ENCODE results near the gene BBS4.

Gene BBS4

GRCh38 chr15:72737061-72737460, 51.1 kb downstream of the BBS4 start:
- H3K4me2 ChIP-seq (ENCODE audit: low read length) = no peak overlapping the region
- peaks cover 26% of the 10 kb centered on the region for H3K4me1 ChIP-seq (ENCODE audit: low read length)
- peaks cover 12% of the 10 kb centered on the region; the same call in 1 of the 2 replicates for H4K20me1 ChIP-seq (ENCODE audit: insufficient read depth, low read length)
- no peak for TF ChIP-seq CTCF (IDR thresholded peaks at IDR 0.05; ENCODE audit: low read depth, low read length)
- no peak for TF ChIP-seq EZH2phosphoT487 (IDR thresholded peaks at IDR 0.05; ENCODE audit: low read depth)
- no peaks in the 10 kb centered on the region; the same call in 1 of the 2 replicates for H3K79me2 ChIP-seq (ENCODE audit: low read length)
- H3K9me3 ChIP-seq (ENCODE audit: insufficient read depth, low read length) = no peaks in the 10 kb centered on the region
- peaks cover 53% of the 10 kb centered on the region for H3K36me3 ChIP-seq (replicated peaks; ENCODE audit: low read depth, low read length)
- H3K4me3 ChIP-seq (ENCODE audit: low read length) = no peak overlapping the region
- no peak overlapping the region for H3K27ac ChIP-seq (ENCODE audit: low read length)
- H3K9ac ChIP-seq (ENCODE audit: low read length) = no peak overlapping the region
- no peaks in the 10 kb centered on the region for H3K27me3 ChIP-seq (ENCODE audit: low read depth, low read length)
- no peak overlapping the region for H2AFZ ChIP-seq (ENCODE audit: low read depth, low read length)

GRCh38 chr15:72737723-72738122, 51.7 kb downstream of the BBS4 start:
- peaks cover 26% of the 10 kb centered on the region for H3K4me1 ChIP-seq (ENCODE audit: low read length)
- H3K27ac ChIP-seq (ENCODE audit: low read length) = no peak overlapping the region
- TF ChIP-seq CTCF (IDR thresholded peaks at IDR 0.05; ENCODE audit: low read depth, low read length) (no peak), EZH2phosphoT487 (IDR thresholded peaks at IDR 0.05; ENCODE audit: low read depth) (no peak)
- peaks cover 12% of the 10 kb centered on the region; the same call in 1 of the 2 replicates for H4K20me1 ChIP-seq (ENCODE audit: insufficient read depth, low read length)
- no peak overlapping the region for H3K9ac ChIP-seq (ENCODE audit: low read length)
- no peaks in the 10 kb centered on the region; the same call in 1 of the 2 replicates for H3K79me2 ChIP-seq (ENCODE audit: low read length)
- no peaks in the 10 kb centered on the region for H3K27me3 ChIP-seq (ENCODE audit: low read depth, low read length)
- peaks cover 55% of the 10 kb centered on the region for H3K36me3 ChIP-seq (replicated peaks; ENCODE audit: low read depth, low read length)
- H3K4me3 ChIP-seq (ENCODE audit: low read length) = no peak overlapping the region
- H2AFZ ChIP-seq (ENCODE audit: low read depth, low read length) = no peak overlapping the region
- H3K4me2 ChIP-seq (ENCODE audit: low read length) = no peak overlapping the region
- no peaks in the 10 kb centered on the region for H3K9me3 ChIP-seq (ENCODE audit: insufficient read depth, low read length)

GRCh38 chr15:72740219-72740618, 54.2 kb downstream of the BBS4 start:
- H3K4me1 ChIP-seq (ENCODE audit: low read length) = peaks cover 26% of the 10 kb centered on the region
- TF ChIP-seq EZH2phosphoT487 (IDR thresholded peaks at IDR 0.05; ENCODE audit: low read depth) (no peak), CTCF (IDR thresholded peaks at IDR 0.05; ENCODE audit: low read depth, low read length) (no peak)
- H3K27me3 ChIP-seq (ENCODE audit: low read depth, low read length) = no peaks in the 10 kb centered on the region
- peak overlapping the region; percentile 72 for H3K4me2 ChIP-seq (ENCODE audit: low read length)
- no peaks in the 10 kb centered on the region; the same call in 1 of the 2 replicates for H3K79me2 ChIP-seq (ENCODE audit: low read length)
- H2AFZ ChIP-seq (ENCODE audit: low read depth, low read length) = no peak overlapping the region
- peak overlapping the region; percentile 53 for H3K4me3 ChIP-seq (ENCODE audit: low read length)
- peak overlapping the region; percentile 65 for H3K27ac ChIP-seq (ENCODE audit: low read length)
- H3K9me3 ChIP-seq (ENCODE audit: insufficient read depth, low read length) = no peaks in the 10 kb centered on the region
- H3K9ac ChIP-seq (ENCODE audit: low read length) = peak overlapping the region; percentile 23; the same call in 1 of the 2 replicates
- peaks cover 52% of the 10 kb centered on the region for H3K36me3 ChIP-seq (replicated peaks; ENCODE audit: low read depth, low read length)
- peaks cover 9% of the 10 kb centered on the region; the same call in 1 of the 2 replicates for H4K20me1 ChIP-seq (ENCODE audit: insufficient read depth, low read length)

GRCh38 chr15:72749700-72750099, 63.7 kb downstream of the BBS4 start:
- H3K36me3 ChIP-seq (replicated peaks; ENCODE audit: low read depth, low read length) = peaks cover 69% of the 10 kb centered on the region
- no peak overlapping the region for H3K4me2 ChIP-seq (ENCODE audit: low read length)
- H3K4me1 ChIP-seq (ENCODE audit: low read length) = no peaks in the 10 kb centered on the region
- H3K9ac ChIP-seq (ENCODE audit: low read length) = no peak overlapping the region
- H2AFZ ChIP-seq (ENCODE audit: low read depth, low read length) = no peak overlapping the region
- H3K27ac ChIP-seq (ENCODE audit: low read length) = no peak overlapping the region
- TF ChIP-seq EZH2phosphoT487 (IDR thresholded peaks at IDR 0.05; ENCODE audit: low read depth) (no peak), CTCF (IDR thresholded peaks at IDR 0.05; ENCODE audit: low read depth, low read length) (no peak)
- no peaks in the 10 kb centered on the region for H3K79me2 ChIP-seq (ENCODE audit: low read length)
- H3K27me3 ChIP-seq (ENCODE audit: low read depth, low read length) = no peaks in the 10 kb centered on the region
- H4K20me1 ChIP-seq (ENCODE audit: insufficient read depth, low read length) = no peaks in the 10 kb centered on the region
- no peak overlapping the region for H3K4me3 ChIP-seq (ENCODE audit: low read length)
- no peaks in the 10 kb centered on the region for H3K9me3 ChIP-seq (ENCODE audit: insufficient read depth, low read length)

Measured in OCI-LY3 (cell line).